Thymus (tissue), 11 donors: Measurements from ENCODE around the gene ABCE1. TPM values are rescaled to one million over a fixed set of nuclear protein-coding genes. Genes with fewer than 3 reads are reported as not detected.
"Not testable (repeated sequence)": the region's sequence is repeated elsewhere in the genome, so short reads cannot be mapped to it uniquely, and the experiment has no call there.

Experiments
- DNase-seq, 9 donors: peaks; one replicate each; pipeline ENCODE4 v3.0.0-alpha.2; 2013; ENCODE audit warnings: low spot score in 9 of 9, low read depth in 6 of 9, missing footprints in 1 of 9
- H3K27ac ChIP-seq, 2 donors: one replicate each; pipeline ENCODE4 v1.5.1; 2013; ENCODE audit warnings: control low read depth in 1 of 2, low read depth in 1 of 2, low read length in 1 of 2, mild to moderate bottlenecking in 1 of 2, moderate library complexity in 1 of 2
- H3K27me3 ChIP-seq, 2 donors: one replicate each; pipeline ENCODE4 v1.5.1; 2013; ENCODE audit warnings: low read length in 1 of 2; ENCODE audit not compliant: control insufficient read depth in 2 of 2, insufficient read depth in 1 of 2
- H3K36me3 ChIP-seq, 2 donors: one replicate each; pipeline ENCODE4 v1.5.1; 2013; ENCODE audit warnings: low read length in 1 of 2, mild to moderate bottlenecking in 1 of 2, moderate library complexity in 1 of 2; ENCODE audit not compliant: control insufficient read depth in 2 of 2, insufficient read depth in 2 of 2
- H3K4me1 ChIP-seq, 2 donors: one replicate each; pipeline ENCODE4 v1.5.1; 2013; ENCODE audit warnings: low read length in 2 of 2; ENCODE audit not compliant: control insufficient read depth in 2 of 2, insufficient read depth in 2 of 2
- H3K4me3 ChIP-seq, 2 donors: one replicate each; pipeline ENCODE4 v1.5.1; 2013; ENCODE audit warnings: low read length in 2 of 2, control low read depth in 1 of 2, mild to moderate bottlenecking in 1 of 2
- H3K9me3 ChIP-seq, 2 donors: one replicate each; pipeline ENCODE4 v1.5.1; 2013; ENCODE audit warnings: low read length in 1 of 2, mild to moderate bottlenecking in 1 of 2; ENCODE audit not compliant: control insufficient read depth in 2 of 2, insufficient read depth in 1 of 2
- WGBS: extraction: QIAGEN DNeasy Blood & Tissue Kit; methylation state at CpG from one replicate; pipeline ENCODE4 v1.1.7; 2013; 5-methylcytosine and 5-hydroxymethylcytosine counted together
- polyA plus RNA-seq: library from polyadenylated mRNA; stranded (reverse); fragments of 200-250 nt; gene quantifications from one replicate; pipeline ENCODE4 v1.2.3, GENCODE V29; 2013
- total RNA-seq: library from RNA; stranded (reverse); fragments of 120-200 nt; gene quantifications from one replicate; pipeline ENCODE4 v1.2.4, GENCODE V29; 2013
- donor health status: healthy.

ABCE1 gene
- total and polyA plus RNA-seq, 2 donors: 36.2 to 70.9 TPM

GRCh38 chr4:145130130-145130529 is 32.0 kb downstream of the ABCE1 start:
- no peak for DNase-seq
- Histone ChIP-seq H3K4me1 (no peaks in the 10 kb centered on the region), H3K27ac (no peak overlapping the region), H3K36me3 (peaks cover 12 to 56% of the 10 kb centered on the region in 2 donors), H3K4me3 (no peak overlapping the region), H3K27me3 (no peaks in the 10 kb centered on the region), H3K9me3 (no peaks in the 10 kb centered on the region)

DNA sequence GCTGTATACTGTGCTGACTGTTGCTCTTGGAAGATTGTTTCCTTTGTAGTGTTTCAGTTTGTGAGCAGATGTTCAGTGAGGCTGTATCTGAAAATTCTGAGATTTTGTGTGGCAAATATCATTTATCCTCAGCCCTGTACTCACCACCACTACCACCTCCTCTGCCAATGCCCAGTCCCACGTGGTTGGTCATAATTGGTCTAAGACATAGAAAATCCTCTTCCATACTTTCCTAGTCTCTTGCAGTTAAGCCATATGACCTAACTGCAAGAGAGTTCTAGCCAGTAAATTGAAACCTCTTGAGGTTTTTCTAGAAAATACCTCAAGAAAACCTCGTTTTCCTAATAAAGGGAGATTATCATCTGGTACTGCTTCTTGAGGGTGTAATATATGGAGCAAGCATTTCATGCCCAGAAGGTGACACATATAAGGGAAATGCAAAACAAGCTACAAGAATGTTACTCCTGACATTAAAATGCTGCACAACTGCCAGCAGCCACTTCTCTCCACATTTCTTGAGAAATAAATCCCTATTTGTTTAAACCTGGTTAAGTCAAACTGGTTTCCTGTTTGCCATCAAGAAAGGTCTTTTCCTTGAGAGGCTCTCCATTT is 32.8 kb downstream of the ABCE1 start:
- H3K27ac ChIP-seq: no peak overlapping the region
- H3K27me3 ChIP-seq: no peaks in the 10 kb centered on the region
- H3K9me3 ChIP-seq: no peaks in the 10 kb centered on the region
- no peak for DNase-seq
- no peaks in the 10 kb centered on the region for H3K4me1 ChIP-seq
- 84% methylated on average over 2 of the region's 2 CpGs for WGBS
- H3K36me3 ChIP-seq: peaks cover 9 to 50% of the 10 kb centered on the region in 2 donors
- H3K4me3 ChIP-seq: no peak overlapping the region

GRCh38 chr4:145131848-145132247 is 33.7 kb downstream of the ABCE1 start:
- no peaks in the 10 kb centered on the region for H3K4me1 ChIP-seq
- WGBS: 97% methylated on average over 12 of the region's 12 CpGs
- H3K27ac ChIP-seq: no peak overlapping the region
- no peak for DNase-seq
- H3K9me3 ChIP-seq: no peaks in the 10 kb centered on the region
- H3K36me3 ChIP-seq: peaks cover 9 to 41% of the 10 kb centered on the region in 2 donors
- no peaks in the 10 kb centered on the region for H3K27me3 ChIP-seq
- H3K4me3 ChIP-seq: no peak overlapping the region

GRCh38 chr4:145132511-145133098 is 34.5 kb downstream of the ABCE1 start:
- H3K4me3 ChIP-seq: no peak overlapping the region
- WGBS: 72% methylated on average over 5 of the region's 5 CpGs
- no peaks in the 10 kb centered on the region for H3K27me3 ChIP-seq
- DNase-seq: no peak
- H3K9me3 ChIP-seq: no peaks in the 10 kb centered on the region
- peak overlapping the region in 1 of 2 donors; percentile 52 for H3K27ac ChIP-seq
- no peaks in the 10 kb centered on the region for H3K4me1 ChIP-seq
- peaks cover 10 to 43% of the 10 kb centered on the region in 2 donors for H3K36me3 ChIP-seq

- DNase-seq, H3K27ac ChIP-seq, H3K4me1 ChIP-seq, H3K9me3 ChIP-seq, H3K27me3 ChIP-seq, H3K4me3 ChIP-seq: not testable (repeated sequence)
- peaks cover 24 to 53% of the 10 kb centered on the region in 2 donors for H3K36me3 ChIP-seq
- 73% methylated on average over 1 of the region's 1 CpG for WGBS
Observed at GRCh38 chr4:145136219-145136618, 38.1 kb downstream of the ABCE1 start.

- WGBS: 98% methylated on average over 3 of the region's 3 CpGs
- Histone ChIP-seq H3K27ac (no peak overlapping the region), H3K27me3 (no peaks in the 10 kb centered on the region), H3K4me1 (no peaks in the 10 kb centered on the region), H3K36me3 (peaks cover 9 to 79% of the 10 kb centered on the region in 2 donors), H3K9me3 (no peaks in the 10 kb centered on the region), H3K4me3 (no peak overlapping the region)
- DNase-seq: no peak
Observed at GRCh38 chr4:145148980-145149379, 50.9 kb downstream of the ABCE1 start.

- over 99% methylated on average over 2 of the region's 2 CpGs for WGBS
- no peak overlapping the region for H3K4me3 ChIP-seq
Observed at GRCh38 chr4:145153181-145153903, 55.2 kb downstream of the ABCE1 start.

DNA sequence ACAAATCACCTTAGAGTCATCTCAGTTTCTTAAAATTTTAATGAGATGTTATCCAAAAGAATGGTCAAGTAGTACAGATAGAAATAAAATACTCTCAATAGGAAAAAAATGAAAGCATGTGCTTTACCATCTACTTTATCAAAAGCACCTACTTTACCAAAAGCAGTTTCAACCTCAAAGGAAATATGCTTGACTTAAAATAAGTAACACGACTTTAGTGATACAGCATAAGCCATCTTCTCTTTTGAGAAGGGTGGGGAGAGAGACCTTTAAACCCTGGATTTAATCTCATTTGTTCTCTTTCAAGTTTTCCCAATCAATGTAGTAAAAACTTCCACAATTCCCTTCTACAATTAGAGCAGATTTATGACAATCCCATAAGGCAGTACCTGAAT is 55.8 kb downstream of the ABCE1 start:
- H3K4me3 ChIP-seq: no peak overlapping the region
- H3K36me3 ChIP-seq: peaks cover 11 to 72% of the 10 kb centered on the region in 2 donors
- WGBS: 84% methylated on average over 1 of the region's 1 CpG
- no peaks in the 10 kb centered on the region for H3K9me3 ChIP-seq
- H3K27me3 ChIP-seq: no peaks in the 10 kb centered on the region
- H3K4me1 ChIP-seq: no peaks in the 10 kb centered on the region
- H3K27ac ChIP-seq: no peak overlapping the region
- DNase-seq: no peak

More at GRCh38 chr4:145153181-145153903, 55.2 kb downstream of the ABCE1 start:
- H3K27ac ChIP-seq: no peak overlapping the region
- no peaks in the 10 kb centered on the region for H3K4me1 ChIP-seq
- H3K36me3 ChIP-seq: peaks cover 13 to 71% of the 10 kb centered on the region in 2 donors
- DNase-seq: no peak
- H3K9me3 ChIP-seq: no peaks in the 10 kb centered on the region
- H3K27me3 ChIP-seq: no peaks in the 10 kb centered on the region

DNA sequence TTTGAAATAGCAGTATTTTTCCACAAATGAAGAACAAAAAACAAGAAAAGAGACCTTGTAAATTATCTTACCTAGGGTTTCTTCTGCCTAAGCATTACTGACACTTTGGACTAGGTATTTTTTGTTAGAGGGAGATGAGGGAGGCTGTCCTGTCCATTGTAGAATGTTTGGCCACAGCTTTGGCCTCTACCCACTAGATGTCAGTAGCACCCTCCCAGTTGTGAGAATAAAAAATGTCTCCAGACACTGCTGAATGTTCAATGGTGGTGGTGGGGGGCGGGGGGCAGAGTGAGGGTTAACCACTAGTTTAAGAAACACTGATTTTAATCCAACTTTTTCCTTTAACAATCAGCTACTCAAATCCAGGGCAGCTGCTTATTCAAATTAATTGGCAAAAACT is 56.5 kb downstream of the ABCE1 start:
- Histone ChIP-seq H3K36me3 (peaks cover 6 to 69% of the 10 kb centered on the region in 2 donors), H3K27me3 (no peaks in the 10 kb centered on the region), H3K4me1 (no peaks in the 10 kb centered on the region), H3K4me3 (no peak overlapping the region), H3K9me3 (no peaks in the 10 kb centered on the region), H3K27ac (no peak overlapping the region)
- WGBS: 98% methylated on average over 1 of the region's 1 CpG
- DNase-seq: no peak
